Colonic mucosa (tissue), 4 donors: ENCODE measurements around the gene SCGB3A1. TPM values are rescaled to one million over a fixed set of nuclear protein-coding genes. Genes with fewer than 3 reads are reported as not detected.

Source experiments
- DNase-seq: peaks from one replicate; pipeline ENCODE4 v3.0.0-alpha.2; 2020
- H3K27ac ChIP-seq: fragments of 200-600 bp; one replicate; pipeline ENCODE4 v1.8.0; 2021
- H3K27me3 ChIP-seq: fragments of 200-600 bp; one replicate; pipeline ENCODE4 v1.8.0; 2021
- H3K36me3 ChIP-seq: fragments of 200-600 bp; one replicate; pipeline ENCODE4 v1.8.0; 2021
- H3K4me1 ChIP-seq: fragments of 200-600 bp; one replicate; pipeline ENCODE4 v1.8.0; 2021; ENCODE audit warnings: mild to moderate bottlenecking
- H3K4me3 ChIP-seq: fragments of 200-600 bp; one replicate; pipeline ENCODE4 v1.8.0; 2021
- H3K9ac ChIP-seq, 2 donors: one replicate each; pipeline ENCODE4 v1.7.0; 2013; ENCODE audit warnings: control low read depth in 2 of 2, low read depth in 2 of 2, low read length in 2 of 2
- H3K9me3 ChIP-seq: fragments of 200-600 bp; one replicate; pipeline ENCODE4 v1.8.0; 2021
- intact Hi-C: fragments of 100-400 bp; cut with DNase I; formaldehyde crosslinking; loops from one replicate; pipeline ENCODE4 v1.14.1; 2022
- total RNA-seq, 2 donors: library from RNA; stranded (reverse); fragmentation: NEBNext Ultra II Directional in 1 of 2; extraction: Animal tissue kit (Norgen Biotek cat#: 25700) in 1 of 2; gene quantifications; one replicate each; pipeline ENCODE4 v1.2.1, GENCODE V29; 2021
- TF ChIP-seq, protein P1 (sequence below): fragments of 200-600 bp; IDR thresholded peaks from one replicate; pipeline ENCODE4 v1.8.0; 2022; ENCODE audit warnings: antibody characterized with exemption, mild to moderate bottlenecking
- donor health status: healthy.
- donor health status: DM: no; HTN: no; CAD: no.
- donor health status: DM: no; HTN: no; CAD: no.

Gene SCGB3A1
- total RNA-seq, 2 donors from 2014 or later: 1.1 TPM; not detected in 1

DNA sequence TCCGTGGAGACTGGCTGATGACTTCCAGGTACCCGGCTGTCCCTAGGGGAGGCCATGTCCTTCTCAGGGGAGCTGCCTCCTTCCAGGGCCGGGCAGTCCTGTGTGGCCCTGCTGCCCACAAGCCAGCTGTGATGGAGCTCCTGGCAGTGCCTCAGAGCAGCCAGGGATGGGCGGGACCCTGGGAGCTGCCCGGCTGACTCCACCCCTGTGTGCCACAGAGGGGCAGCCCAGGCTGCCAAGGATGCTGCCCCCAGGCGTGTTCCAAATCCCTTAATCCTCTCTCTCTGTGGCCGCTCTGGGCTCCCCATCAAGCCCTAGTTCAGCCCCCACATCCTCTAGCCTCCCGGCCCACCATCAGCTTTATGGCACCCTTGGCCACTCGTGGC, 7.0 kb upstream of the SCGB3A1 start:
- no peaks in the 10 kb centered on the region for H3K9me3 ChIP-seq
- TF ChIP-seq, protein P1, sequence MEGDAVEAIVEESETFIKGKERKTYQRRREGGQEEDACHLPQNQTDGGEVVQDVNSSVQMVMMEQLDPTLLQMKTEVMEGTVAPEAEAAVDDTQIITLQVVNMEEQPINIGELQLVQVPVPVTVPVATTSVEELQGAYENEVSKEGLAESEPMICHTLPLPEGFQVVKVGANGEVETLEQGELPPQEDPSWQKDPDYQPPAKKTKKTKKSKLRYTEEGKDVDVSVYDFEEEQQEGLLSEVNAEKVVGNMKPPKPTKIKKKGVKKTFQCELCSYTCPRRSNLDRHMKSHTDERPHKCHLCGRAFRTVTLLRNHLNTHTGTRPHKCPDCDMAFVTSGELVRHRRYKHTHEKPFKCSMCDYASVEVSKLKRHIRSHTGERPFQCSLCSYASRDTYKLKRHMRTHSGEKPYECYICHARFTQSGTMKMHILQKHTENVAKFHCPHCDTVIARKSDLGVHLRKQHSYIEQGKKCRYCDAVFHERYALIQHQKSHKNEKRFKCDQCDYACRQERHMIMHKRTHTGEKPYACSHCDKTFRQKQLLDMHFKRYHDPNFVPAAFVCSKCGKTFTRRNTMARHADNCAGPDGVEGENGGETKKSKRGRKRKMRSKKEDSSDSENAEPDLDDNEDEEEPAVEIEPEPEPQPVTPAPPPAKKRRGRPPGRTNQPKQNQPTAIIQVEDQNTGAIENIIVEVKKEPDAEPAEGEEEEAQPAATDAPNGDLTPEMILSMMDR: no peak
- DNase-seq: no peak

DNA sequence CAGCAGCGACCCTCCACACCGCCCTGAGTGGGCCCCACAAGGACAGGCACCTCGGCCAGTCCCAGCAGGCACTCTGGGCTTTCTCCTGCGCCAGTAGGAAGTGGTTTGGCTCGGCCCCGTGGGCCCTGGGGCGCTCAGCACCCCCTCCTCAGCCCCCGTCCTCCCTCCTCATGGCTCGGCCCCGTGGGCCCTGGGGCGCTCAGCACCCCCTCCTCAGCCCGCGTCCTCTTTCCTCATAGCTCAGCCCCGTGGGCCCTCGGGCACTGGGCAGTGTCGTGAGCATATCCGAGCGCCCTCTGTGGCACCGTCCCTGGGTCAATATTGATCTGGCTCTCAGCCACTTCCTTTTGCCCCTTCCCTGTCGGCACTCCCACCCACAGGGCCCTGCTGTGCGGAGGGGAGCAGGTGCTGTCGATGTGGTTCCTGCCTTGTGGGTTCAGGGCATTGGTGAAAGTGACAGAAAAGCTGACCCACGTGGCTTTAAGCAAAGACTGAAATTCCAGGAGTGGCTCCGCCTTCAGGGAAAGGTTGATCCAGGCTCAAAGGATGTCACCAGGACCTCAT, 5.5 kb upstream of the SCGB3A1 start:
- H3K4me3 ChIP-seq: no peak overlapping the region
- no peaks in the 10 kb centered on the region for H3K9me3 ChIP-seq
- no peak for DNase-seq
- no peak overlapping the region for H3K9ac ChIP-seq
- intact Hi-C loops: no loop called here
- TF ChIP-seq, protein P1: no peak
- no peak overlapping the region for H3K27ac ChIP-seq
- H3K27me3 ChIP-seq: peaks cover 6% of the 10 kb centered on the region
- no peaks in the 10 kb centered on the region for H3K36me3 ChIP-seq
- H3K4me1 ChIP-seq: no peaks in the 10 kb centered on the region

More for the DNA sequence above, 7.0 kb upstream of the SCGB3A1 start:
- intact Hi-C loops: no loop called here
- Histone ChIP-seq H3K27me3 (no peaks in the 10 kb centered on the region), H3K27ac (no peak overlapping the region), H3K9ac (no peak overlapping the region), H3K36me3 (no peaks in the 10 kb centered on the region), H3K4me3 (no peak overlapping the region), H3K4me1 (no peaks in the 10 kb centered on the region)

DNA sequence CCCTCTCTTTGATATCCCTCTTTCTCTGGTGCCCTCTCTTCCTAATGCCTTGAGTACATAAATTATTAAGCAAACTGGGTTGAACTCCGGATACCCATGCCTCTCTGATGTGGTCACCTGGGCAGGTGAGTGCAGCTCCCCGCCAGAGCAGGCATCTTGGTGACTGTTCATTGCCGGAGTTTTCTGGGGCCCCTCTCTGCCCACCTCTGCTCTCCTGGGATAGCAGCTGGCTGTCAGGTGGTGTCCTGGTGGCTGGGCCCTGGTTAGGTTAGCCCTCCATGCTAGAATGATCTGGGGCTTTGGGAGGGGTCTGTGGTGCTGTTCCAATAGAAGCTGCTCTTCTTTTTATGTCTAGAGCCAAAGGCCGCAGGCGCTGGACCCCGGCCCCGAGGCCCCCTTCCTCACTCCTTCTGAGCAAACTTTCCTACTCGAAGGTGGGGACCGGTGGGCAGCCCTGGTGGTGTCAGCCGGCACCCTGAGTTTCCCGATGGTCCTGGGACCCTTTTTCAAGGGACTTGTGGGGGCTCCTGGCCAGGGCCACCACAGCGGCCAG, 4.9 kb upstream of the SCGB3A1 start:
- Histone ChIP-seq H3K27ac (no peak overlapping the region), H3K27me3 (peaks cover 12% of the 10 kb centered on the region), H3K36me3 (no peaks in the 10 kb centered on the region), H3K4me1 (no peaks in the 10 kb centered on the region), H3K4me3 (no peak overlapping the region), H3K9ac (no peak overlapping the region), H3K9me3 (no peaks in the 10 kb centered on the region)
- intact Hi-C loops: no loop called here
- DNase-seq: no peak
- TF ChIP-seq, protein P1: no peak

DNA sequence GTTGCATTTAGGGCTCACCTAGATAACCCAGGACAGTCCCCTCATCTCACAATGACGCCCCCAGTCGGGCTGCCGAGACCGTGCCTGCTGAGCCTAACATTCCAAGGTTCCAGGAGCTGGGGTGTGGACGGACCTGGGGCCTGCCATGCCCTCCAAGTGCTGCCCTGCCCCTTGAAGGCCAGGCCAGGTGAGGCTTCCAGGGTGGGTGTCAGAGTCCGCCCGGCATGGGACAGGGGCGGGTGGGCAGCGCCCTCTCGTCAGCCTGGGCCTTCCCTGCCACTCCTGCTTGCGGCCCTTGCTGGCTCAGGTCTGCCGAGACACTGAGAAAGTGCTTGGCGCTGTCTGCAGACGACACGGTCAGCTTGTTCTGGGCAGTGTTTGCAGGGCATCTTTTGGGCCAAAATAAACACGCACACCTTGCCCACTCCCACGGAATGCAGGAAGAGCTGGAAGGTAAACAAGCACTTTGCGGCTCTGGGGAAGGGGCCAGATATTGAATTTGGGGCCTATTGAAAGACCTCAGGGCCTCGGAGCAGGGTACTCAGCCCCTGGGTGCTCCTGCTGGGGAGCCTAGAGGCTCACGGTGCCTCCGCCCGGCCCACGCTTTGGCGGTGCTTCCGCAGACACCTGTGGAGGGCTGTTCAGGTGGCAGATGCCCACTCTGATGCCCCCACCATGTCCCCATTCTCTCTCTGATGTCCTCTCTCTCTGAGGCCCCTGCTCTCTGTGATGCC, 4.2 kb upstream of the SCGB3A1 start:
- Histone ChIP-seq H3K27ac (no peak overlapping the region), H3K36me3 (no peaks in the 10 kb centered on the region), H3K9ac (no peak overlapping the region), H3K4me1 (no peaks in the 10 kb centered on the region), H3K27me3 (peaks cover 18% of the 10 kb centered on the region), H3K4me3 (no peak overlapping the region), H3K9me3 (no peaks in the 10 kb centered on the region)
- intact Hi-C loops: no loop called here
- no peak for DNase-seq
- TF ChIP-seq, protein P1: no peak

DNA sequence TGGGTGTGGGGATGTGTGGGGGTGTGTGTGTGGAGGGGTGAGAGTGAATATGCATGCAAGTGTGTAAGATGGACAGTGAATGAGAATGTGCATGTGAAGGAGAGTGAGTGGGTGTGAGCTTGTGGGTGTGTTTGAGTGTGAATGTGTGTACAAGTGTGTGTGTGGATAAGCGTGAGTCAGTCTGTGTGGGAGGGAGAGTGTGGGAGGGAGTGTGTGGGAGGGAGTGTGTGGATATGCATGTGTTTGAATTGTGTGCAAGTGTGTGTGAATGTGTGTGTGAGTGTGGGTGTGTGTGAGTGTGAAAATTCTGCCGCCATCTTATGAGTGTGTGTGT, 3.7 kb upstream of the SCGB3A1 start:
- no peaks in the 10 kb centered on the region for H3K9me3 ChIP-seq
- peaks cover 24% of the 10 kb centered on the region for H3K27me3 ChIP-seq
- H3K4me1 ChIP-seq: no peaks in the 10 kb centered on the region
- intact Hi-C loops: no loop called here
- no peak for DNase-seq
- no peak overlapping the region for H3K9ac ChIP-seq
- H3K27ac ChIP-seq: no peak overlapping the region
- TF ChIP-seq, protein P1: no peak
- H3K4me3 ChIP-seq: no peak overlapping the region
- no peaks in the 10 kb centered on the region for H3K36me3 ChIP-seq
